ENCODE measurements around the gene ALAS1.
A peak's percentile ranks its signal among the peaks of the same experiment; 100 is the strongest.
"Not testable (repeated sequence)": the region's sequence is repeated elsewhere in the genome, so short reads cannot be mapped to it uniquely, and the experiment has no call there.

ALAS1 gene

DNA sequence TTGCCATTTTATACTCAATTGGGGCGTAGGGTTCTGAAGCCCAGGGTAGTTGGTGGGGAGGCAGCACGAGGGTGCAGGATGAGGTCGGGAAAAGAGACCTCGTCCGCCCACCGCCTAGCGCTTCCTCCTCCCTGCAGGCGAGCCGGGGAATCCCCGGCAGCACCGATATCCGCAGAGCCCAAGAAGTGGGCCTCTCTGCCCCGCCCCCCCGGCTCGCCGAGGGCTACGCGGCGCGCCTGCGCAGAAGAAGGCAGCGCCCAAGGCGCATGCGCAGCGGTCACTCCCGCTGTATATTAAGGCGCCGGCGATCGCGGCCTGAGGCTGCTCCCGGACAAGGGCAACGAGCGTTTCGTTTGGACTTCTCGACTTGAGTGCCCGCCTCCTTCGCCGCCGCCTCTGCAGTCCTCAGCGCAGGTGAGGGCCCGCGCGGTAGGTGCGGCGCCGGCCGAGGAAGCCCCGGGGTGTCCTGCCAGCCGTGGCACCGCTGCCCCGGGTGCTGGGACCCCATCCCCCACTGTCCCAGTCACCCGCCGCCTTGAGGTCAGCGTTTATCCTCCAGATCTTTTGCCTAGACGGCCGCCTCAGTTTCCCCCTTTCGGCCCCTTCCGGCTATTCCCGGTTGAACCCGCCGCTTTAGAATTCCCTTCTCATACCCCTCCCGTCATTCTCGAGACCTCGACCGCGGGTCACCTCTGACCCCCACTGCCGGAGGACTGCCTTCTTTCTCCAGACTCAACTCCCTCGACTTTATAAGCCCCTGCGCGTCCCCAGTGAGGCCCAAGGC, at the start of gene ALAS1:
Gene ALAS1, plus strand, starts transcription at position 319 of the 784 bp plus-strand sequence. CDS start 1,082 bp downstream, outside the sequence.
- peak; percentile 99 for DNase-seq (ENCODE audit: low spot score)

DNA sequence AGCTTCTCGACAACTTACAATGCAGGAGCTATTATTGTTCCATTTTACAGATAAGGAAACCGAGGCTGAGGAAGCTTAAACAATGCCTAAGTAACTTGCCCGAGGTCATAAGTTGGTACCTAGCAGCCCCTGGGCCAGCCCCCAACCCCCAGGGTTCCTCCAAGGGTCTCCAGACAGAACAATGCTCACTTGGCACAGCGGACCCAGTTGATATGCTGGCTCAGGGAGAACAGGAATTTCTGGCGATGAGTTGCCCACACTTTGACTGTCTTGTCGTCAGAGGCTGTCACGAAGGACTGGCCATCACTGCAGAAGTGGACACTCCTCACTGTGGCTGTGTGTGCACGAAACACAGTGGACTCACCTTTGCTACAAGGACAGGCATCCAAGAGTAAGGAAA, 48.9 kb upstream of the ALAS1 start:
- DNase-seq (ENCODE audit: low spot score), result no peak

- DNase-seq (ENCODE audit: low spot score), result no peak
These were observed 48.2 kb upstream of the ALAS1 start for GRCh38 chr3:52149726-52150125.

DNA sequence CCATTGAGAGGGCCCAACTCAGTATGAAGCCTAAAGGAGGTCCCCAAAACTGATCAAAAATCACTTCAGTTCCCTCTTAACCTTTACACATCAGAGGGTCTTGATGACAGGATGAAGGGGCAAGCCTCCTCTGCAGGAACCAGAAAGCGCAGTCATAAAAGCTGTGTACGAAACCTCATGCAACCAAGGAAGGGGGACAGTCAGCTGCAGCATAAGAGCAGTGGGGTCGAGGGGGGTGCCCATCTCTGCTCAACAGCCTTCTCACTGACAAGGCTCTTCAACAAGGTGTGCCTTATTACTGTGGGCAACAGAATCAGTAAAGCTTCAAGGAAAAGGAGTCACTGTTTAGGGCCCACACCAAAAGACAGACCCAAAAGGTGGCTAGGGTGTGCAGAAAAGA, 47.6 kb upstream of the ALAS1 start:
- no peak for DNase-seq (ENCODE audit: low spot score)

DNA sequence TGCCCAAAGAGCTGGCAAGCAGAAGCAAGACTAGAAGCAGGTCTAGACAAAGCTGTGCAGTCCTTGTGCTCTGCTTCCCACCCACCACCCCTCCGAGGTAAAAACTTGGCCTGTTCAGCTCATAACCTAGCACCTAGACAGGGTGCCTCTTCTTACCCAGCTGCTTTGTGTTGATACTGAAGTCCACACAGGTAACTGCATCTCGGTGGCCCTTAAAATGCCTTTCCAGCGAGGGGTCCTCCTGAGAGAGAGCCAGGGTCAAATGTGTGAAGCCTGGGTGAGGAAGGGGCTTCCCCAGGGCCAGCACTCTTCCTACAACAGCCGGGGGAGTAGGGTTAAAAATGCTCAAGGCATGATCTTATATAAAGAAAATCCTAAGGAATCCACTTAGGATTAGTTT, 47.1 kb upstream of the ALAS1 start:
- no peak for DNase-seq (ENCODE audit: low spot score)

- not testable (repeated sequence) for DNase-seq (ENCODE audit: low spot score)
These were observed 46.0 kb upstream of the ALAS1 start for GRCh38 chr3:52151991-52152390.

- peak; percentile 61 for DNase-seq (ENCODE audit: low spot score)
These were observed 44.4 kb upstream of the ALAS1 start for GRCh38 chr3:52153389-52154096.

- DNase-seq (ENCODE audit: low spot score), result peak; percentile 97
These were observed 43.5 kb upstream of the ALAS1 start, which contains the start of gene POC1A for GRCh38 chr3:52154135-52155094. Gene POC1A, minus strand, starts transcription at chr3:52154423. Its CDS starts 51 bp downstream, at chr3:52154372.

DNA sequence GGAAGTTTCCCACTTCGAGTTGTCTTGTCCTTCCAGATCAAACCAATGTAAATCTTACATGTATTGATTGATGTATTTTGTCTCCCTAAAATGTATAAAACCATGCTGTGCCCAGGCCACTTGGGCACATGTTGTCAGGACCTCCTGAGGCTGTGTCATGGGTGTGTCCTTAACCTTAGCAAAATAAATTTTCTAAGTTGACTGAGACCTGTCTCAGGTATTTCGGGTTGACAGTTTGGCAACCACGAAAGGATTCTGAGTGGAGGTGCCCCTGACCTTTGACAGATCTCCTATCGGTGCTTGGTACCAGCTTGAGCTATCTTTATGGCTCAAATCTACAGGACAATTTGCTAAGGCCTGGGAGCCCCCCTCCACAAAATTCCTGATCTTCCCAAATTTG, 42.0 kb upstream of the ALAS1 start:
- DNase-seq (ENCODE audit: low spot score), result no peak

- DNase-seq (ENCODE audit: low spot score), result no peak
These were observed 38.5 kb upstream of the ALAS1 start for GRCh38 chr3:52159503-52159902.

DNA sequence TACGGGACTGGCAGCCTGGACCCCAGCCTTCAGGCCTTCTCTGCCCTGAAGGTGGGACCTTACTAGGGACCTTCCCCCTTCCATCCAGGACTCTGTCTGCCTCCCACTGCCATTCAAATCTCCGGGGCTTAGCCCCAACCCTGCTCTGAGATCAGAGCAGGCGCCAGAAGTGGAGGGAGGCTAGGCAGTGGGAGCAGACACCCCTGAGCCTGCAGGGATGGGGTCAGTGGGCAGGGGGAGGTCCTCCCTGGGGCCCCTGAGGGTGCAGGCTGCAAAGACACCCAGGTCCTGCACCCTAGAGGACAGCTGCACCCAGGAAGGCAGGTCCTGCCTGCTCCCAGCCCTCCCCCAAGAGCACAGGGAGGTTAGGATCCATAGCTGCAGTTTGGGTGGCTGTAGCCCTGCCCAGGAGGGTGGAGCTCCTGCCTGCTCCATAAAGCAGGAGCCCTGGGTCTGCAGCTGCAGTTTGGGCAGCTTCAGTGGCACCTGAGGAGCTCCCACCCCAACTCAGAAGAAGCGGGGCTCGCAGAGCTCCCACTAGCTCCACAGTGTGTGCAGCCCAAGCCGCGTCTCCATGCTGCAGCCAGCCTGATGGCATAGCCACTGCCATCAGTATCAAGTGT, 35.6 kb upstream of the ALAS1 start:
- no peak for DNase-seq (ENCODE audit: low spot score)

- DNase-seq (ENCODE audit: low spot score), result no peak
These were observed 30.7 kb upstream of the ALAS1 start for GRCh38 chr3:52167240-52167639.

DNA sequence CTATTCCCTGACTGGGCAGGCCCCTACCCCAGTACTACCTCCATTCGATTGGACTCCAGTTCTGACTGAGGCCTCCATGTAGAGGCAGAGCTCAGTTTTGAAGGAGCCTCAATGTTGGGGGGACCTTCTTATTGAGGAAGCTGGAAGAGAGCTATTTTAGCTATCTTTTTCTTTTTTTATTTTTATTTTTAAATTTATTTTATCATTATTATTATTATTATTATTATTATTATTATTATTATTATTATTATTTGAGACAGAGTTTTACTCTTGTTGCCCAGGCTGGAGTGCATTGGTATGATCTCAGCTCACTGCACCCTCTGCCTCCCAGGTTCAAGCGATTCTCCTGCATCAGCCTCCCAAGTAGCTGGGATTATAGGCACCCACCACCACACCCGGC, 27.7 kb upstream of the ALAS1 start:
- not testable (repeated sequence) for DNase-seq (ENCODE audit: low spot score)

- DNase-seq (ENCODE audit: low spot score), result peak; percentile 59
These were observed 26.3 kb upstream of the ALAS1 start for GRCh38 chr3:52171514-52172261.

GRCh38 chr3:52172262-52172757, 25.6 kb upstream of the ALAS1 start:
- DNase-seq (ENCODE audit: low spot score), result no peak

DNA sequence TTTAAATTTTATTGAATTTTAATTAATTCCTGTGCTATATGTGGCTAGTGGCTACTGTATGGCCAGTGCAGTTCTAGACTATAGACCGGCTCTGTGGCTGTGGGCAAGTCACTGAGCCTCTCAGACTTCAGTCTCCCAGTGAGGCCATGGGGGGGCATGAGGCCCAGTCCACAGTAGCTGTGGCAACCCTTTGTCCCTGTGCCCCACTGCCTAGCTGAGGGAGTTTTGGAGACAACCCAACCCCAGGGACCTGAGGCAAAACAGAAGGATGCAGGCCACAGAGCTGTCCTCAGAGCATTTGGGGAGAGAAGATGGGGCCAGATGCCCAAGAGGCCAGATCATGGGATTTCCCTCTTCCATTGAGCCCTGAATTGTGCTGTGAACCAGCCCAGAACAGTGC, 24.9 kb upstream of the ALAS1 start:
- no peak for DNase-seq (ENCODE audit: low spot score)

- DNase-seq (ENCODE audit: low spot score), result no peak
These were observed 23.1 kb upstream of the ALAS1 start for GRCh38 chr3:52174896-52175295.

GRCh38 chr3:52175416-52176179, 22.4 kb upstream of the ALAS1 start:
- DNase-seq (ENCODE audit: low spot score), result no peak

GRCh38 chr3:52176180-52176752, 21.7 kb upstream of the ALAS1 start:
- DNase-seq (ENCODE audit: low spot score), result no peak
